Neural progenitor cell (in vitro differentiated cells): Measurements from ENCODE around the gene MAPK4.
"Not testable (repeated sequence)": the region's sequence is repeated elsewhere in the genome, so short reads cannot be mapped to it uniquely, and the experiment has no call there.

Source experiments
- CTCF ChIP-seq: fragments of 200-600 bp; sonication (generic); IDR thresholded peaks from 2 replicates; pipeline ENCODE4 v1.5.1; 2017; ENCODE audit warnings: antibody characterized with exemption, mild to moderate bottlenecking
- EZH2 ChIP-seq: fragments of 200-600 bp; sonication (generic); IDR thresholded peaks from 2 replicates; pipeline ENCODE4 v1.6.1; 2017; ENCODE audit warnings: antibody characterized with exemption, mild to moderate bottlenecking, moderate library complexity
- EZH2phosphoT487 ChIP-seq: fragments of 200-600 bp; sonication (generic); IDR thresholded peaks from 2 replicates; pipeline ENCODE4 v1.6.1; 2017; ENCODE audit warnings: antibody characterized with exemption

- not testable (repeated sequence) for TF ChIP-seq CTCF, EZH2phosphoT487, EZH2
These were observed 2.4 kb downstream of the MAPK4 start for GRCh38 chr18:50562258-50562657.
